ENCODE data around the gene ESPN.
"Not testable (repeated sequence)": the region's sequence is repeated elsewhere in the genome, so short reads cannot be mapped to it uniquely, and the experiment has no call there.

ESPN gene

GRCh38 chr1:6454856-6455751 lies 30.5 kb downstream of the ESPN start:
- intact Hi-C loops (cut with DNase I), result no loop called here

GRCh38 chr1:6455752-6456520 lies 31.4 kb downstream of the ESPN start:
- intact Hi-C loops (cut with DNase I); DNase-seq: not testable (repeated sequence)

More at GRCh38 chr1:6454856-6455751, 30.5 kb downstream of the ESPN start:
- DNase-seq, result peak in 1 of 42 donors; percentile 22

- DNase-seq, result no peak
- intact Hi-C loops (cut with DNase I), result no loop called here
Measured at GRCh38 chr1:6456800-6457466, 32.4 kb downstream of the ESPN start.

DNA sequence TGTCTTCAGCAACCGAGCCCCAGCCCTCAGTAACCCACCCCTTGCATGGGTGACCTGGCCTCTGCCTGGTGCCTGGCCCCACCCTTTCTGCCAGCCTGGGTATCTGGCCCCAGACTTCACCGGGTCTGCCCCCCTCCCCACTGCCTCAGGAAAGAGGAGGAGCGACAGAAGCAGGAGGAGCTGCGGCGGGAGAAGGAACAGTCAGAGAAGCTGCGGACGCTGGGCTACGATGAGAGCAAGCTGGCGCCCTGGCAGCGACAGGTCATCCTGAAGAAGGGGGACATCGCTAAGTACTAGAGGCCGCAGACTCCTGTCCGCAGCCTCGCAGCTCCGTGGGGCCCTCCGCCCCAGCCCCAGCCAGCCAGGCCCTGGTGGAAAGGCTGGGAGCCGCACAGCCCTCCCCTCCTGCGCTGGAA lies 35.3 kb downstream of the ESPN start:
- intact Hi-C loops (cut with DNase I), result no loop called here
- peak in 2 of 42 donors; percentile 35 to 63 for DNase-seq

- DNase-seq, result peak in 1 of 42 donors; percentile 29
- intact Hi-C loops (cut with DNase I), result no loop called here
Measured at GRCh38 chr1:6460301-6461050, 35.9 kb downstream of the ESPN start.

DNA sequence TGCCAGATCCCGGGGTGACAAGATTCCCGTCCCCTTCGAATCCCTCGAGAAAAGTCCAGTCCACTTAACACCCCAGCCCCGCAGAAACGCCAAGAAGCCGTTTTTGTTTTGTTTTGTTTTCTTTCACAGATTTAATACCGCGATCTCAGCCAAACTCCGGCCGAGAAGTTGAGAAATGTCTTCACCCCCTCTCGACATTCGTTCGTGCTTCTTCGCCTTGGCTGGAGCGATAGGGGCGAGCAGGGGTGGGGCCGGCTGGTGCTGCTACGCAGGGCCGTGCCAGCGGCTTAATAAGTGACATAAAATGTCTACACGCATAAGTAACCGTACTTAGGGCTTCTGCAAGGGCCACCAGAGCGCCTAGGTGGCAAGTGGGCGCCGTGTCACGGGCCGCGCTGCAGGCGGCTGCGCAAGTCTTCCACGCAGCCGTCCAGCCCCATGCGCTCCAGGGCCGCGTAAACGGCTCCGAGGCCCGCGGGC lies 36.5 kb downstream of the ESPN start:
- intact Hi-C loops (cut with DNase I), result no loop called here

GRCh38 chr1:6461538-6462411 lies 37.2 kb downstream of the ESPN start:
- no peak for DNase-seq
- intact Hi-C loops (cut with DNase I), result no loop called here

More for the DNA sequence above, 36.5 kb downstream of the ESPN start:
- no peak for DNase-seq

GRCh38 chr1:6462412-6463119 lies 38.0 kb downstream of the ESPN start:
- DNase-seq, result no peak
- intact Hi-C loops (cut with DNase I), result no loop called here

- no peak for DNase-seq
- intact Hi-C loops (cut with DNase I), result no loop called here
Measured at GRCh38 chr1:6463120-6463412, 38.5 kb downstream of the ESPN start.

GRCh38 chr1:6464514-6464836 lies 39.9 kb downstream of the ESPN start:
- peak in 15 of 42 donors; percentile 16 to 54 (median 26) for DNase-seq
- intact Hi-C loops (cut with DNase I), result no loop called here

GRCh38 chr1:6464915-6465314 lies 40.3 kb downstream of the ESPN start:
- intact Hi-C loops (cut with DNase I), result no loop called here
- no peak for DNase-seq

- no peak for DNase-seq
- intact Hi-C loops (cut with DNase I), result no loop called here
Measured at GRCh38 chr1:6465461-6466005, 41.0 kb downstream of the ESPN start.

DNA sequence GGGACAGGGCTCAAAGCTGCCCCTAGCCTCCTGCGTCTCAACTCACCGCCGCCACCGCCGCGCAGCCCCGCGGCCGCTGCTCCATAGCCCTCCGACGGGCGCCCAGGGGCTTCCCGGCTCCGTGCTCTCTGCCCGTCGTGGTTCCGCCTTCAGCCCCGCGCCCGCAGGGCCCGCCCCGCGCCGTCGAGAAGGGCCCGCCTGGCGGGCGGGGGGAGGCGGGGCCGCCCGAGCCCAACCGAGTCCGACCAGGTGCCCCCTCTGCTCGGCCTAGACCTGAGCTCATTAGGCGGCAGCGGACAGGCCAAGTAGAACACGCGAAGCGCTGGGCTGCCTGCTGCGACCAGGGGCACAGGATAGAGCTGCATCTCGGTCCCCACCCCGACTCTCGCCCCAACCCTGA lies 41.4 kb downstream of the ESPN start, which contains the start of gene TNFRSF25:
Gene TNFRSF25 (minus strand): TSS at position 151 of the 400 bp plus-strand sequence. CDS start 66 bp downstream, at position 85.
- intact Hi-C loops (cut with DNase I), result no loop called here

DNA sequence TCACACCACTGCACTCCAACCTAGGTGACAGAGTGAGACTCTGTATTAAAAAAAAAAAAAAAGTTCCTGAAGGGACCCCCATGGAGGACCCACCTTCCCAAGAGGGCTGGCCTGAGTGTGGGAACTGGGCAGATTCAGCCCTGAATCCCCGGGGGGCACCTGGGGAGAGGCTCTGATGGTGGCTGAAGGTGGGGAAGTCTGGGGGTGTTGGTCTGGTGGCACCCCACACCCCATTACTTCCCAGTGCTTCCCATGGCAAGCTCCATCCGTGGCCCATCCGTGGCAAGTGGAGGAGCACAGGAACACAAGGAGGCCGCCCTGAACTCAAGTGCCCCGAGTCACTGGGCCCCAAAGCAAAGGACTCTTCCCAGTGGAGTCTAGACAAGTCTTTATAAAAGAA lies 42.2 kb downstream of the ESPN start:
- intact Hi-C loops (cut with DNase I), result no loop called here

More for the DNA sequence above, 41.4 kb downstream of the ESPN start, which contains the start of gene TNFRSF25:
- no peak for DNase-seq

GRCh38 chr1:6467224-6467623 lies 42.6 kb downstream of the ESPN start:
- intact Hi-C loops (cut with DNase I), result no loop called here
- no peak for DNase-seq

More for the DNA sequence above, 42.2 kb downstream of the ESPN start:
- no peak for DNase-seq

- intact Hi-C loops (cut with DNase I), result no loop called here
- no peak for DNase-seq
Measured at GRCh38 chr1:6467744-6468688, 43.4 kb downstream of the ESPN start.

Measured in head of caudate nucleus (tissue), 42 donors.